DMS53 treated with DMSO at 0.1 percent for 48 hours (cell line): ENCODE results near the gene TRMT2A.

ENCODE experiments used
- DNase-seq: peaks from one replicate; lab custom pipeline; 2025; ENCODE audit not compliant: unreplicated experiment; lab: John Stamatoyannopoulos, UW

Gene TRMT2A

GRCh38 chr22:20123366-20124082 lies 6.5 kb upstream of the TRMT2A start:
- DNase-seq, result no peak

DNA sequence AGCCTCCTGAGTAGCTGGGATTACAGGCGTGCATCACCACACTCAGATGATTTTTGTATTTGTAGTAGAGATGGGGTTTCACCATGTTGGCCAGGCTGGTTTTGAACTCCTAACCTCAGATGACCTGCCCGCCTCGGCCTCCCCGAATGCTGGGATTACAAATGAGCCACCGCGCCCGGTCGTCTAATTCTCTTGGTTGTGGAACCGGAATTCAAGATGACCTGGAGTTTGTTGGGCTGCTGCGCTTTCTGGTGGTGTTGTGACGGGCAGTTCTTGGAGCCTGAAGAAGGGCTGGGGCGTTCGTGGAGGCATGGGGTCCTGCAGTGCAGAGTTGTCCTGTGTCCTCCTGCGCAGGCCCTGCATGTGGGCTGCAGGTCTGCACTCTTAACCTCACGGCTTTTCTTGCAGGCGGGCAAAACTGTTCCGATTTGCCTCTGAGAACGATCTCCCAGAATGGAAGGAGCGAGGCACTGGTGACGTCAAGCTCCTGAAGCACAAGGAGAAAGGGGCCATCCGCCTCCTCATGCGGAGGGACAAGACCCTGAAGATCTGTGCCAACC lies 4.9 kb upstream of the TRMT2A start:
- DNase-seq, result no peak

DNA sequence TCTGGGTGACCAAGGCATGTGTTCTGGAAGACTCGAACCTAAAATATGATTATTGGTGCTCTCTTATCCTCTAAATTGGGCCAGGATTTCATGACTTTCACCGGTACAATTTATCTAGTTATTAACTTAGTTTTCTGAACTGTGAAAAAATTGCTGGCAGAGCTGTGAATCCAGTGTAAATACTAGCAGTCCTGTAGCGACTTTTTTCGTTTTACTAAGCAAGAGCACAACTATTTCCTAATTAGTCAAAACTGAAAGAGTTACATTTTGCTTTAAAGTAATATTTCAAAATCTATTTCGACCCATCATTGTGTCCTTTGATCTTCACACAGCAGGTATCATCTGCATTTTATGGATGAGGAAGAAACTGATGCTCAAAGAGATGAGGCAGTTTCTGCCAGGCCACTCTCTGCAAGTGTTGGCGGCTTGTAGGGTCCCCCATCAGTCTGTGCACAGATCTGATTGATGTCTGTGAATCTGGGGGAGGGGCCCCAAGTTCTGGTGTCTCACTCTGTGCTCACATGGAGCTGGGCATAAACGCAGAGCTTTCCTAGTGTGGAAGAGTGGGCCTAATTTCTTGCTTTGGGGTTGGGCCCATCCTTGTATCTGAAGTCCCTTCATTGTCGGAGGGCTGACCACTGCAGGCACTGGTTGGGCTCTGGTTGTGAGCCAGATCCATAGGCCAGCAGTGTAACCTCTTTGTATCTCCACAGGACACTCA lies 1.4 kb upstream of the TRMT2A start:
- DNase-seq, result no peak

- no peak for DNase-seq
These were observed 740 bp upstream of the TRMT2A start for GRCh38 chr22:20117633-20118299.

GRCh38 chr22:20116376-20116950 lies 563 bp downstream of the TRMT2A start:
- DNase-seq, result no peak

DNA sequence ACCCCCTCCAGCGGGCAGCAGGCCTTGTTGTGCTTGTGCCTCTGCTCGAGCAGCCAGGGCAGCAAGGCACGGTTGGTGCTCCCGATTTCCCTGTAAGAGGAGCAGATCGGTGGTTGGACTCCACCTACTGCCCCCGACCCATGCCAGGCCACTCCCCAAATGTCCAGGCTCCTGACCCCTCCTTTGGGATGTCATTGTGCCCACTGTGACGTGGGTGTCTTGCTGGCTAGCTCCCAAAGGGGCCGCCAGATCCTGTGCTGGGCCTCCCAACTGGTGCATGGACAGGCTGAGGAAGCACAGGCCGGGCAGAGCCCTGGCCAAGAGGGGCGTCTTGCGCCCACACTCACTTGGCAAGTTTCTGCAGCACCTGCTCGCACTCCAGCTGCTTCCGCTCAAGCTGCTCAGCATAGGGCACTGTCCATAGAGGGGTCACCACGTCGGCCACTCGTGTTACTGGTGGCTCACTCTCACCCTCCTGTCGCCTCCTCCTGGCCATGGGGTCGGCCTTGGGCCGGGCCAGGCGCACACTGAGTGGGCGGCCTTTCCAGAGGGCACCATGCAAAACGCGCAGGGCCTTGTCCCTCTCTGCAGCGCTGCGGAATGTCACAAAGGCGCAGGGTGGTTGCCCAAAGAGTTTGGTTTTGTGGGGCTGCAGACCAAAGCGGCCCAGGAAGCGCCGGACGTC lies 1.2 kb downstream of the TRMT2A start, which contains the start of gene RANBP1:
Gene RANBP1, plus strand, starts transcription at position 414 of the 685 bp plus-strand sequence. Its CDS starts 81 bp downstream, at position 495.
- no peak for DNase-seq

- DNase-seq, result no peak
These were observed 2.2 kb downstream of the TRMT2A start for GRCh38 chr22:20114506-20115475.

- no peak for DNase-seq
These were observed 3.3 kb downstream of the TRMT2A start for GRCh38 chr22:20113551-20114310.

DNA sequence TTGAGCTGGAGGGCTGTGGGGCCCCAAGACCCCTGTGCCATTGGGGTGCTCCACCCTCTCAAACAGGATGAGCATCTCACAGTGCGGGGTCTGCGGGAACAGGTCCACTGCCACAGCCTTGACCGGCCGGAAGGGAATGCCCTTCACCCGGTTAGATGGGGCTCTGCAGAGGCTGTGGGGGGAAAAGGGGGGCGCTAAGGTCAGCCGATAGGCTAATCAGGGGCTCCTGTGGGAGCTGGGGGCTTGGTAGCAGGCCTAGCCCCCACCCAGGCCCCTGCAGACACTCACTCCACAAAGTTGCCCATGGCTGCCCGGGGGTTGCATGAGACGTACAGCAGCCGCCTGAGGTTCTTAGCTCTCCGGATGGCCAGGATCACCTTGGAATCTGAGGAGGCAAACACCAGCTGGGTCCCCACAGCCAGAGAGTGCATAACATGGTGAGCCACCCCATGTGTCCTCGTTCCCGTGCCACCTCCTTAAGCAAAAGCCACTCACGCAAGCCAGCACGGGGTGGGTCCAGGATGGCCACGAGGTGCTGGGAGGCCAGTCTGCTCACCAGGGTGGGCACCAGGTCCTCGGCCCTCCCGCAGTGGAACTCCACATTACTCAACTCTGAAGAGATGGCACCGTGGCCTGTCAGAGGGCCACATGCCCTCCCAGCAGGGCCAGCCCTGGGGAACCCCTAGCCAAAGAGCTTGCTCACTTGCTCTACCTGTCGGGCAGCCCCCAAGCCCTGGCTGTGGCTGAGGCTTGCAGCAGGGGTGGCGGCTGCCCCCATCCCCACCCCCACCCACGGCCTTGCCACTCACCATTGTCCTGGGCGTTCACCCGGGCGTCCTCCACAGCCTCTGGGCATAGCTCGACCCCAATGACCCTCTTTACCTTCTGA lies 4.2 kb downstream of the TRMT2A start:
- no peak for DNase-seq

DNA sequence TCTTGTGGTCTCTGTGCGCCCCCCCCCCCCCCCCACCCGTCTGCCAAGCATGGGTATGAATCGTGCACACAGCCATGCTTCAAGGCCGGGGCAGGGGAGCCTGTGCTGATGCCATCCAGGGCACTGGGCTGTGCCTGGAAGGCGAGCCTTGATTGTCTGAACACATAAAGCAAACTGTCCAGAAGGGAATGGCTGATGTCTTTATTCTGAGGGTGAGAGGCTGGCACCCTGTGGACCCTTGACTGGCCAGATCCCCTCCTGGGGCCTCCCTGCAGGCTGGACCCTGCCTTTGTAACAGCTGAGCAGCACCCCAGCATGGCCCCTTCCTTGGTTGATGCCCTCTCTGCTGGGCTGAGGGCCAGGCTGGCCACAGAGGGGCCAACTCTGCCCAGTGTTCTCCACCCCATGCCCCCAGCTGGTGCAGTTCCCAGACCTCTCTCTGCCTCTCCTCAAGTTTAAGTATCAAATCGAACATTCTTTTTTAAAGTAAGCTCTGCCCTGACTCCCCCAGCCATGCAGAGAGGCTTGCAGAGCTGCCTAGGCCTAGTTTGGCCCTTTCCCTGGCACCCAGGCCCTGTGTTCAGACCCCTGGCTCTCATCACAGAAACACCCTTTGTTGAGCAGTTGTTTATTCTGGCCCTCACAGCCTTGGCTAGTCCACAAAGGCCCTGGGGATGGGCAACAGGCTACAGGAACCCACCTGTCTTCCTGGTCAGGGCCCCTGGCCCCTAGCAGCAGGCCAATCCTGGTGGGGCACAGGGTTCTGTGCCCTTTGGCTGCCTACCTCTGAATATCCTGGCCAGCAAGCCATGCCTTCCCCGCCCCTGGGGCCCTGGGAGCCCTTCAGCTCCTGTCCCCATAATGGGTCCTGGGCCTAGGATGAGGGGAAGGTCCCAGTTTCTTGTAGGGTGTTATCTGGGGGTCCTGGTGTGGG lies 5.1 kb downstream of the TRMT2A start:
- no peak for DNase-seq

DNA sequence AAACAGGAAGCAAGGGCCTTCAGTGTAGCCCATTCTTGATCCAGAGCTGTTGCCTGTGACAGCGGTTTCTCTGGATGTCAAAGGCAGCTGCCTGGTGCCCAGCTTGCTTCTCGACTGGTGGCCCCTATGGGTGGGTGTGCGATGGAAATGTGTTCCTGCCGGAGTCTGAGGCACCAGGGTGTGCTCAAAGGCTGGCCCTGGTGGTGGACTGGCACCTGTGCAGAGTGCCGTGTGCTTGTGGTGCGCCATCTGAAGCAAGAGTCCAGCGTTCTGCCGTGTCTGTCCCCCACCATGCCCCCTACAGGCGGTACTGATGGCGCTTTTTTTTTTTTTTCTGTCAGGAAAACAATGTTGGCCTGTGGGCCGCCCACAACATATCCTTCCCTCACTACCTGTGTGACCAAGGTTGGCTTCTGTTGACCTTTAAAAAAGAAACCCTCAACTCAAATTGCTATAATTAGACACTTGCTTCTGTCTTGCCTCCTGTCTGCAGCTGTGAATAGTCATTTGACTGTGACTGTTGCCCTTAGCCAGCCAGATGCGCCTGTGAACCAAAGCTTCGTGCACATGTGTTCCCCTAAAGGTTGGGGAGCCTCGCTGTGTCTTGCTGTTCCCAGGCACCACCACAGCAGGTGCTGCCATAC lies 5.9 kb downstream of the TRMT2A start:
- no peak for DNase-seq

DNA sequence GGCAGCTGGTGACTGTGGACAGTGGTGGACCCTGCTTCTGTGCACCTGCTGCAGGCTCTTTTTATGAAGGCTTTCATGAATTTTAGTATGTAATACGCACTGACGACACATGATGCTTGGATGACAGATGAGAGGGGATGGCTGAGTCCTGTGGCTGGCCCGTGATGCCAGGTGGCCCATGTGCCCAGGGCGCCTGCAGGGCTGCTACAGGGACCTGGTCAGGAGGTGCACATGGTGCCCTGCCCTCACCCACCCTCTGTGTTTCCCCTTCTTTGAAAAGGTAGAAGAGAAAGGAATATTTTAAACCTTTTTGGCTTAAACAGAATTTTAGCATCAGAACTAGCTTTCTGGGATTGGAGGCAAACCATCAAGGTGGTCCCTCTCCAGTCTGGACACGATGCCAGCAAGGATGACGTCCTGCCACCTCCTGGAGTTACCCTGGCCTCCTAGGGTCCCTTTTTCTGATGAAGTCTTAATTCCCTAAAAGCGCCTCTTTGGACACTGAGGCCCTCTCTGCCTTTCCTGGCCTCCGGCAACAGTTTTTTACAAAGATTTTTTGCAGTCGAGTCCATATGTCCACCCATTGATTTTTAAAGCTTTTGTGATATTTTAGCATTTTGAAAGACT lies 6.6 kb downstream of the TRMT2A start:
- no peak for DNase-seq

DNA sequence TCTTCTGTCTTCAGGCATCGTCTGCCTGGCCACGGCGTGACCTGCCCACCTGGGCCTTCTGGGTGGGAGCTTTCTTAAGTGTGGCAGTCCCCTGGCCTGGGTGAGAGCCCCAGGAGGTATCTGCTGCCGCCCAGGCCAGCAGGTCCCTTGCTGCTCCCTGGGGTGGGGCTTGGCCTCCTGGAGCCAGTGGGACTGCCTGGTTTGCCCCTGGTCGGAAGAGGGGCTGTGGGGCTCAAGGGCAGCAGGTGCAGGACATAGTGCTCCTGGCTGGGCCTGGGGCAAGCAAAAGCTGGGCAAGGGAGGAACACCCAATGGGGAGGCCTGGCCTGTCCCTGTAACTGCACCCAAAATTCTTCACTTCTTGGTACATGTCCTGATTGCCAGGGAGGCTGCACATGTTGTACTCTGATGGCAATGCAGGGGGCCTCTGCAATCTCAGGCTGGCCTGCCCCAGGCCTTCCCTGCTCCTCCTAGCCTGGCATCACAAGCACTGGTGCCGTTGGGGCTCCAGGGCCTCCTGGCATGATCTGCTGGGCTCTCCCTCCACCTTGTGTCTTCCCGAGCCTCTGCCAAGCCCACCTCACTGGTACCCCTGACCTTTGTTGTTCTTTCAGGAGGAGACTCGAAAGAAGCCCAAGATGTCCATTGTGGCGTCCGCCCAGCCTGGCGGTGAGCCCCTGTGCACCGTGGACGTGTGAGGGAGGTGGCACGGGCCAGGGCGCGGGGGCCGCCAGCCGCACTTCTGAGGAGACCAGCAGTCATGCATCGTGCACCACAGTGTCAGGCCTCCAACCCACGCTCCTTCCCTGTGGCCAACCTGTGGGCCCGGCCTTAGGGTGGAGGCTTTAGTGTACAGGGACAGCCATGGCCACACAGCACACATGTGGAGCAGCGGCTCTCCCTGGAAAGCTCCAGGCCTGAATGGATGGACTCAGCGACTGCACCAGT lies 7.3 kb downstream of the TRMT2A start:
- DNase-seq, result no peak

GRCh38 chr22:20108757-20109230 lies 8.2 kb downstream of the TRMT2A start:
- DNase-seq, result no peak
